Measurements from ENCODE around the gene DAPK1. TPM values are rescaled to one million over a fixed set of nuclear protein-coding genes. Genes with fewer than 3 reads are reported as not detected.

DAPK1 gene
- total and polyA plus RNA-seq, 2 donors (not counting 1 experiment from before 2014, with no cell fraction given) = 1.7 to 2.8 TPM

- Mint-ChIP-seq H3K27ac (no peak overlapping the region), H3K9me3 (ENCODE audit: insufficient read depth) (no peaks in the 10 kb centered on the region)
- no peak for ATAC-seq (ENCODE audit: low read depth)
These were observed 171.1 kb downstream of the DAPK1 start for GRCh38 chr9:87668722-87669121.

More at GRCh38 chr9:87668722-87669121, 171.1 kb downstream of the DAPK1 start:
- Histone ChIP-seq H3K4me3 (ENCODE audit: control extremely low read depth in 1 of 5, extremely low read depth in 1 of 5, insufficient read depth in 1 of 5, low read depth in 2 of 5, low read length in 4 of 5) (no peak overlapping the region), H3K9ac (ENCODE audit: low read length) (no peak overlapping the region), H2AFZ (ENCODE audit: insufficient read depth, low read depth, low read length, poor library complexity, severe bottlenecking) (no peak overlapping the region), H3K4me2 (replicated peaks; ENCODE audit: low read depth, low read length, poor library complexity, severe bottlenecking) (no peak overlapping the region), H3K27ac (ENCODE audit: low read length in 2 of 2) (no peak overlapping the region), H3K36me3 (replicated peaks in 1 of 2; ENCODE audit: control extremely low read depth in 1 of 2, control insufficient read depth in 1 of 2, extremely low read depth in 1 of 2, insufficient read depth in 2 of 2, low read length in 1 of 2) (no peaks in the 10 kb centered on the region), H3K9me3 (ENCODE audit: control extremely low read depth in 1 of 3, control insufficient read depth in 2 of 3, insufficient read depth in 1 of 3, low read length in 2 of 3) (peaks cover 0 to 11% (median 3%) of the 10 kb centered on the region in 3 donors), H3K79me2 (ENCODE audit: control insufficient read depth, insufficient read depth, low read length) (no peaks in the 10 kb centered on the region), H4K20me1 (ENCODE audit: control insufficient read depth, insufficient read depth, low read length, poor library complexity, severe bottlenecking) (no peaks in the 10 kb centered on the region), H3K27me3 (replicated peaks in 1 of 4; ENCODE audit: control extremely low read depth in 1 of 4, control insufficient read depth in 3 of 4, insufficient read depth in 4 of 4, low read length in 3 of 4) (peaks cover 0 to 2% (median 0%) of the 10 kb centered on the region in 4 experiments), H3K4me1 (ENCODE audit: control insufficient read depth in 2 of 2, insufficient read depth in 2 of 2, low read length in 2 of 2) (no peaks in the 10 kb centered on the region)
- ChIA-PET POLR2A (no interaction called here), CTCF (no interaction called here)
- Mint-ChIP-seq H3K4me3 (no peak overlapping the region), H3K27me3 (no peaks in the 10 kb centered on the region), H3K4me1 (no peaks in the 10 kb centered on the region)
- intact Hi-C loops (cut with micrococcal nuclease) = no loop called here
- TF ChIP-seq EZH2 (IDR thresholded peaks at IDR 0.05; ENCODE audit: borderline replicate concordance, insufficient read depth, low read depth, low read length, poor library complexity, severe bottlenecking) = no peak
- no peak for TF ChIP-seq CTCF (IDR thresholded peaks at IDR 0.05)
- 94% methylated on average over 4 of the region's 4 CpGs for WGBS (ENCODE audit: insufficient coverage)
- no peak for DNase-seq
